ENCODE data around the gene SMARCAL1.

The SMARCAL1 gene

GRCh38 chr2:216498379-216499352 lies 86.4 kb downstream of the SMARCAL1 start, which contains the start of gene RPL37A:
Gene RPL37A (plus strand): TSS chr2:216498844. CDS start chr2:216498875, 31 bp downstream.
- H3K4me1 ChIP-seq (ENCODE audit: control insufficient read depth, low read depth, low read length): peaks cover 16% of the 10 kb centered on the region

GRCh38 chr2:216499641-216500218 lies 87.4 kb downstream of the SMARCAL1 start:
- H3K27ac ChIP-seq (ENCODE audit: low read length): peak overlapping the region; percentile 72
- H3K4me1 ChIP-seq (ENCODE audit: control insufficient read depth, low read depth, low read length): peaks cover 16% of the 10 kb centered on the region
- peak overlapping the region; percentile 96 for H3K4me3 ChIP-seq (ENCODE audit: low read length)
- no peaks in the 10 kb centered on the region for H3K27me3 ChIP-seq (ENCODE audit: control insufficient read depth, insufficient read depth, low read length)
- H3K36me3 ChIP-seq (ENCODE audit: control insufficient read depth, low read depth, low read length): peaks cover 56% of the 10 kb centered on the region
- H3K9me3 ChIP-seq (ENCODE audit: control insufficient read depth, low read depth, low read length): no peaks in the 10 kb centered on the region
- peak overlapping the region; percentile 97 for H3K9ac ChIP-seq (ENCODE audit: low read length)

More at GRCh38 chr2:216498379-216499352, 86.4 kb downstream of the SMARCAL1 start, which contains the start of gene RPL37A:
- H3K36me3 ChIP-seq (ENCODE audit: control insufficient read depth, low read depth, low read length): peaks cover 45% of the 10 kb centered on the region
- H3K9me3 ChIP-seq (ENCODE audit: control insufficient read depth, low read depth, low read length): no peaks in the 10 kb centered on the region
- H3K27ac ChIP-seq (ENCODE audit: low read length): peak within 1 kb of the TSS; percentile 72
- H3K27me3 ChIP-seq (ENCODE audit: control insufficient read depth, insufficient read depth, low read length): no peaks in the 10 kb centered on the region
- peak within 1 kb of the TSS; percentile 96 for H3K4me3 ChIP-seq (ENCODE audit: low read length)
- H3K9ac ChIP-seq (ENCODE audit: low read length): peak within 1 kb of the TSS; percentile 97

- Histone ChIP-seq H3K27ac (ENCODE audit: low read length) (no peak overlapping the region), H3K4me3 (ENCODE audit: low read length) (peak overlapping the region; percentile 96), H3K9me3 (ENCODE audit: control insufficient read depth, low read depth, low read length) (no peaks in the 10 kb centered on the region), H3K36me3 (ENCODE audit: control insufficient read depth, low read depth, low read length) (peaks cover 61% of the 10 kb centered on the region), H3K9ac (ENCODE audit: low read length) (peak overlapping the region; percentile 97), H3K4me1 (ENCODE audit: control insufficient read depth, low read depth, low read length) (peaks cover 16% of the 10 kb centered on the region), H3K27me3 (ENCODE audit: control insufficient read depth, insufficient read depth, low read length) (no peaks in the 10 kb centered on the region)
These were observed 88.3 kb downstream of the SMARCAL1 start for GRCh38 chr2:216500572-216500971.

- Histone ChIP-seq H3K9me3 (ENCODE audit: control insufficient read depth, low read depth, low read length) (no peaks in the 10 kb centered on the region), H3K4me3 (ENCODE audit: low read length) (no peak overlapping the region), H3K27ac (ENCODE audit: low read length) (no peak overlapping the region), H3K36me3 (ENCODE audit: control insufficient read depth, low read depth, low read length) (peaks cover 61% of the 10 kb centered on the region), H3K27me3 (ENCODE audit: control insufficient read depth, insufficient read depth, low read length) (no peaks in the 10 kb centered on the region), H3K4me1 (ENCODE audit: control insufficient read depth, low read depth, low read length) (peaks cover 16% of the 10 kb centered on the region), H3K9ac (ENCODE audit: low read length) (no peak overlapping the region)
These were observed 89.6 kb downstream of the SMARCAL1 start for GRCh38 chr2:216501854-216502253.

GRCh38 chr2:216502381-216503158 lies 90.3 kb downstream of the SMARCAL1 start:
- Histone ChIP-seq H3K27me3 (ENCODE audit: control insufficient read depth, insufficient read depth, low read length) (no peaks in the 10 kb centered on the region), H3K36me3 (ENCODE audit: control insufficient read depth, low read depth, low read length) (peaks cover 61% of the 10 kb centered on the region), H3K27ac (ENCODE audit: low read length) (no peak overlapping the region), H3K4me3 (ENCODE audit: low read length) (no peak overlapping the region), H3K9me3 (ENCODE audit: control insufficient read depth, low read depth, low read length) (no peaks in the 10 kb centered on the region), H3K4me1 (ENCODE audit: control insufficient read depth, low read depth, low read length) (peaks cover 16% of the 10 kb centered on the region), H3K9ac (ENCODE audit: low read length) (no peak overlapping the region)

- Histone ChIP-seq H3K9ac (ENCODE audit: low read length) (no peak overlapping the region), H3K27me3 (ENCODE audit: control insufficient read depth, insufficient read depth, low read length) (no peaks in the 10 kb centered on the region), H3K27ac (ENCODE audit: low read length) (no peak overlapping the region), H3K9me3 (ENCODE audit: control insufficient read depth, low read depth, low read length) (no peaks in the 10 kb centered on the region), H3K36me3 (ENCODE audit: control insufficient read depth, low read depth, low read length) (peaks cover 61% of the 10 kb centered on the region), H3K4me3 (ENCODE audit: low read length) (no peak overlapping the region), H3K4me1 (ENCODE audit: control insufficient read depth, low read depth, low read length) (peaks cover 16% of the 10 kb centered on the region)
These were observed 90.9 kb downstream of the SMARCAL1 start for GRCh38 chr2:216503159-216503629.

- no peaks in the 10 kb centered on the region for H3K27me3 ChIP-seq (ENCODE audit: control insufficient read depth, insufficient read depth, low read length)
- peaks cover 61% of the 10 kb centered on the region for H3K36me3 ChIP-seq (ENCODE audit: control insufficient read depth, low read depth, low read length)
- H3K4me1 ChIP-seq (ENCODE audit: control insufficient read depth, low read depth, low read length): peaks cover 16% of the 10 kb centered on the region
- H3K4me3 ChIP-seq (ENCODE audit: low read length): no peak overlapping the region
- H3K9ac ChIP-seq (ENCODE audit: low read length): no peak overlapping the region
- H3K27ac ChIP-seq (ENCODE audit: low read length): no peak overlapping the region
- H3K9me3 ChIP-seq (ENCODE audit: control insufficient read depth, low read depth, low read length): no peaks in the 10 kb centered on the region
These were observed 91.6 kb downstream of the SMARCAL1 start for GRCh38 chr2:216503697-216504375.

GRCh38 chr2:216504376-216504762 lies 92.1 kb downstream of the SMARCAL1 start:
- Histone ChIP-seq H3K27ac (ENCODE audit: low read length) (no peak overlapping the region), H3K9me3 (ENCODE audit: control insufficient read depth, low read depth, low read length) (no peaks in the 10 kb centered on the region), H3K4me1 (ENCODE audit: control insufficient read depth, low read depth, low read length) (peaks cover 16% of the 10 kb centered on the region), H3K27me3 (ENCODE audit: control insufficient read depth, insufficient read depth, low read length) (no peaks in the 10 kb centered on the region), H3K9ac (ENCODE audit: low read length) (no peak overlapping the region), H3K4me3 (ENCODE audit: low read length) (no peak overlapping the region), H3K36me3 (ENCODE audit: control insufficient read depth, low read depth, low read length) (peaks cover 59% of the 10 kb centered on the region)

GRCh38 chr2:216505133-216506106 lies 93.1 kb downstream of the SMARCAL1 start:
- H3K36me3 ChIP-seq (ENCODE audit: control insufficient read depth, low read depth, low read length): peaks cover 48% of the 10 kb centered on the region
- H3K9me3 ChIP-seq (ENCODE audit: control insufficient read depth, low read depth, low read length): no peaks in the 10 kb centered on the region
- no peak overlapping the region for H3K9ac ChIP-seq (ENCODE audit: low read length)
- peaks cover 12% of the 10 kb centered on the region for H3K4me1 ChIP-seq (ENCODE audit: control insufficient read depth, low read depth, low read length)
- no peak overlapping the region for H3K27ac ChIP-seq (ENCODE audit: low read length)
- no peaks in the 10 kb centered on the region for H3K27me3 ChIP-seq (ENCODE audit: control insufficient read depth, insufficient read depth, low read length)
- H3K4me3 ChIP-seq (ENCODE audit: low read length): no peak overlapping the region
